Testis (tissue), 3 donors: ENCODE results near the gene COL5A1. TPM values are rescaled to one million over a fixed set of nuclear protein-coding genes. Genes with fewer than 3 reads are reported as not detected.

Experiments
- DNase-seq: peaks from one replicate; pipeline ENCODE4 v3.0.0-alpha.2; 2019
- H3K27ac ChIP-seq, 2 donors: fragments of 200-600 bp; sonication (generic); one replicate each; pipeline ENCODE4 v1.5.1; 2019
- H3K27me3 ChIP-seq: fragments of 200-600 bp; sonication (generic); one replicate; pipeline ENCODE4 v1.5.1; 2019
- H3K36me3 ChIP-seq: fragments of 200-600 bp; sonication (generic); one replicate; pipeline ENCODE4 v1.5.1; 2017; ENCODE audit warnings: low read depth; ENCODE audit errors: missing control alignments
- H3K4me1 ChIP-seq: fragments of 200-600 bp; sonication (generic); one replicate; pipeline ENCODE4 v1.5.1; 2019
- H3K4me3 ChIP-seq, 2 donors: fragments of 200-600 bp; sonication (generic); one replicate each; pipeline ENCODE4 v1.5.1; 2017 to 2019
- H3K9me3 ChIP-seq: fragments of 200-600 bp; sonication (generic); one replicate; pipeline ENCODE4 v1.5.1; 2017
- CTCF ChIP-seq, 3 experiments: fragments of 450-650 bp in 2 of 3; fragments of 200-600 bp in 1 of 3; sonication (generic) in 1 of 3; IDR thresholded peaks; one replicate each; pipeline ENCODE4 v1.5.1; 2016 to 2019; ENCODE audit warnings: antibody characterized with exemption in 3 of 3, mild to moderate bottlenecking in 2 of 3, moderate library complexity in 1 of 3
- POLR2A ChIP-seq: fragments of 450-650 bp; IDR thresholded peaks from one replicate; pipeline ENCODE4 v1.6.1; 2017; ENCODE audit warnings: antibody characterized with exemption, mild to moderate bottlenecking, moderate library complexity
- WGBS, 2 donors: methylation state at CpG; one replicate each; pipeline ENCODE4 v1.1.5; 2018; 5-methylcytosine and 5-hydroxymethylcytosine counted together
- intact Hi-C: fragments of 100-400 bp; cut with DNase I; formaldehyde crosslinking; loops from one replicate; pipeline ENCODE4 v1.15.1; 2023; ENCODE audit warnings: low total_unique reads
- polyA plus RNA-seq: library from polyadenylated mRNA; stranded (reverse); fragments of 350-450 nt; fragmentation: Illumina TruSeq; extraction: RNeasy Lipid Tissue Mini Kit (QIAGEN cat#74804); gene quantifications from one replicate; pipeline ENCODE4 v1.2.3, GENCODE V29; 2014; ENCODE audit warnings: low read depth, low replicate concordance; ENCODE audit not compliant: insufficient read depth
- total RNA-seq, 2 donors: library from RNA; depleted of rRNA; stranded (reverse); fragments of >200 nt; gene quantifications; one replicate each; pipeline ENCODE4 v1.2.3, GENCODE V29; 2016

COL5A1 gene
- total and polyA plus RNA-seq, 3 donors from 2014 or later = 18.5 to 34.3 (median 20.8) TPM

GRCh38 chr9:134826336-134827285 lies 185.0 kb downstream of the COL5A1 start:
- Histone ChIP-seq H3K4me3 (no peak overlapping the region), H3K36me3 (no peaks in the 10 kb centered on the region), H3K4me1 (no peaks in the 10 kb centered on the region), H3K27ac (no peak overlapping the region), H3K27me3 (no peaks in the 10 kb centered on the region), H3K9me3 (no peaks in the 10 kb centered on the region)
- WGBS, 2 donors = 83 to 87% methylated on average over 13 to 20 of the region's 21 CpGs
- DNase-seq = no peak
- intact Hi-C loops = no loop called here
- TF ChIP-seq POLR2A = no peak
- TF ChIP-seq CTCF (IDR thresholded peaks at IDR 0.05) = no peak

- Histone ChIP-seq H3K4me3 (no peak overlapping the region), H3K4me1 (no peaks in the 10 kb centered on the region), H3K9me3 (no peaks in the 10 kb centered on the region), H3K36me3 (no peaks in the 10 kb centered on the region), H3K27ac (no peak overlapping the region), H3K27me3 (no peaks in the 10 kb centered on the region)
- intact Hi-C loops = no loop called here
- no peak for TF ChIP-seq CTCF (IDR thresholded peaks at IDR 0.05)
- no peak for TF ChIP-seq POLR2A
- 90 to 94% methylated on average over 3 to 19 of the region's 19 CpGs for WGBS, 2 donors
- no peak for DNase-seq
Measured at GRCh38 chr9:134827559-134827958, 186.0 kb downstream of the COL5A1 start.

GRCh38 chr9:134827993-134828392 lies 186.4 kb downstream of the COL5A1 start:
- DNase-seq = no peak
- H3K4me1 ChIP-seq = no peaks in the 10 kb centered on the region
- no peaks in the 10 kb centered on the region for H3K9me3 ChIP-seq
- no peak overlapping the region for H3K27ac ChIP-seq
- TF ChIP-seq POLR2A (no peak), CTCF (IDR thresholded peaks at IDR 0.05) (no peak)
- no peaks in the 10 kb centered on the region for H3K27me3 ChIP-seq
- WGBS, 2 donors = 42 to 91% methylated on average over 2 to 12 of the region's 12 CpGs
- no peak overlapping the region for H3K4me3 ChIP-seq
- intact Hi-C loops = no loop called here
- no peaks in the 10 kb centered on the region for H3K36me3 ChIP-seq

GRCh38 chr9:134828892-134829291 lies 187.3 kb downstream of the COL5A1 start:
- no peak for DNase-seq
- Histone ChIP-seq H3K27ac (no peak overlapping the region), H3K27me3 (no peaks in the 10 kb centered on the region), H3K9me3 (no peaks in the 10 kb centered on the region), H3K36me3 (no peaks in the 10 kb centered on the region), H3K4me1 (no peaks in the 10 kb centered on the region), H3K4me3 (no peak overlapping the region)
- intact Hi-C loops = no loop called here
- WGBS, 2 donors = 91 to 95% methylated on average over 11 of the region's 11 CpGs
- no peak for TF ChIP-seq CTCF (IDR thresholded peaks at IDR 0.05)
- TF ChIP-seq POLR2A = no peak
